Measurements from ENCODE around the gene NR3C2.

Gene NR3C2

GRCh38 chr4:148239494-148239985, 202.7 kb downstream of the NR3C2 start:
- no peak overlapping the region for H3K4me3 ChIP-seq (ENCODE audit: low read depth, low read length)
- DNase-seq (ENCODE audit: low read depth), result no peak

- no peak overlapping the region for H3K4me3 ChIP-seq (ENCODE audit: low read depth, low read length)
- DNase-seq (ENCODE audit: low read depth), result no peak
These were observed 203.3 kb downstream of the NR3C2 start for GRCh38 chr4:148238811-148239493.

GRCh38 chr4:148238086-148238485, 204.1 kb downstream of the NR3C2 start:
- no peak overlapping the region for H3K4me3 ChIP-seq (ENCODE audit: low read depth, low read length)
- no peak for DNase-seq (ENCODE audit: low read depth)

- DNase-seq (ENCODE audit: low read depth), result no peak
These were observed 206.4 kb downstream of the NR3C2 start for GRCh38 chr4:148235809-148236208.

GRCh38 chr4:148229798-148230197, 212.4 kb downstream of the NR3C2 start:
- no peak for DNase-seq (ENCODE audit: low read depth)
- H3K4me3 ChIP-seq (ENCODE audit: low read depth, low read length), result no peak overlapping the region

More at GRCh38 chr4:148235809-148236208, 206.4 kb downstream of the NR3C2 start:
- H3K4me3 ChIP-seq (ENCODE audit: low read depth, low read length), result no peak overlapping the region

GRCh38 chr4:148229028-148229427, 213.2 kb downstream of the NR3C2 start:
- H3K4me3 ChIP-seq (ENCODE audit: low read depth, low read length), result no peak overlapping the region
- no peak for DNase-seq (ENCODE audit: low read depth)

- H3K4me3 ChIP-seq (ENCODE audit: low read depth, low read length), result no peak overlapping the region
- DNase-seq (ENCODE audit: low read depth), result no peak
These were observed 215.1 kb downstream of the NR3C2 start for GRCh38 chr4:148227147-148227546.

- no peak overlapping the region for H3K4me3 ChIP-seq (ENCODE audit: low read depth, low read length)
- no peak for DNase-seq (ENCODE audit: low read depth)
These were observed 215.9 kb downstream of the NR3C2 start for GRCh38 chr4:148226341-148226740.

- no peak overlapping the region for H3K4me3 ChIP-seq (ENCODE audit: low read depth, low read length)
- DNase-seq (ENCODE audit: low read depth), result no peak
These were observed 216.6 kb downstream of the NR3C2 start for GRCh38 chr4:148225639-148226038.

GRCh38 chr4:148224476-148224875, 217.7 kb downstream of the NR3C2 start:
- DNase-seq (ENCODE audit: low read depth), result no peak

GRCh38 chr4:148222991-148223660, 219.1 kb downstream of the NR3C2 start:
- H3K4me3 ChIP-seq (ENCODE audit: low read depth, low read length), result no peak overlapping the region
- DNase-seq (ENCODE audit: low read depth), result no peak

More at GRCh38 chr4:148224476-148224875, 217.7 kb downstream of the NR3C2 start:
- H3K4me3 ChIP-seq (ENCODE audit: low read depth, low read length), result no peak overlapping the region

GRCh38 chr4:148216866-148217814, 225.1 kb downstream of the NR3C2 start:
- H3K4me3 ChIP-seq (ENCODE audit: low read depth, low read length), result no peak overlapping the region
- no peak for DNase-seq (ENCODE audit: low read depth)

GRCh38 chr4:148216321-148216720, 225.9 kb downstream of the NR3C2 start:
- H3K4me3 ChIP-seq (ENCODE audit: low read depth, low read length), result no peak overlapping the region
- no peak for DNase-seq (ENCODE audit: low read depth)

GRCh38 chr4:148215202-148215601, 227.0 kb downstream of the NR3C2 start:
- no peak overlapping the region for H3K4me3 ChIP-seq (ENCODE audit: low read depth, low read length)
- no peak for DNase-seq (ENCODE audit: low read depth)

- peak; percentile 9 for DNase-seq (ENCODE audit: low read depth)
- H3K4me3 ChIP-seq (ENCODE audit: low read depth, low read length), result no peak overlapping the region
These were observed 227.6 kb downstream of the NR3C2 start for GRCh38 chr4:148214529-148215166.

GRCh38 chr4:148211533-148211932, 230.7 kb downstream of the NR3C2 start:
- DNase-seq (ENCODE audit: low read depth), result no peak
- H3K4me3 ChIP-seq (ENCODE audit: low read depth, low read length), result no peak overlapping the region

- no peak overlapping the region for H3K4me3 ChIP-seq (ENCODE audit: low read depth, low read length)
- no peak for DNase-seq (ENCODE audit: low read depth)
These were observed 231.6 kb downstream of the NR3C2 start for GRCh38 chr4:148210661-148211060.

GRCh38 chr4:148207068-148207467, 235.1 kb downstream of the NR3C2 start:
- DNase-seq (ENCODE audit: low read depth), result no peak

GRCh38 chr4:148205476-148205875, 236.7 kb downstream of the NR3C2 start:
- H3K4me3 ChIP-seq (ENCODE audit: low read depth, low read length), result no peak overlapping the region

More at GRCh38 chr4:148207068-148207467, 235.1 kb downstream of the NR3C2 start:
- H3K4me3 ChIP-seq (ENCODE audit: low read depth, low read length), result no peak overlapping the region

More at GRCh38 chr4:148205476-148205875, 236.7 kb downstream of the NR3C2 start:
- DNase-seq (ENCODE audit: low read depth), result no peak
